ENCODE measurements around the gene ARID1B. TPM values are rescaled to one million over a fixed set of nuclear protein-coding genes. Genes with fewer than 3 reads are reported as not detected.

ARID1B gene
- total and polyA plus RNA-seq, 7 donors: 8.4 to 115 (median 69.6) TPM

DNA sequence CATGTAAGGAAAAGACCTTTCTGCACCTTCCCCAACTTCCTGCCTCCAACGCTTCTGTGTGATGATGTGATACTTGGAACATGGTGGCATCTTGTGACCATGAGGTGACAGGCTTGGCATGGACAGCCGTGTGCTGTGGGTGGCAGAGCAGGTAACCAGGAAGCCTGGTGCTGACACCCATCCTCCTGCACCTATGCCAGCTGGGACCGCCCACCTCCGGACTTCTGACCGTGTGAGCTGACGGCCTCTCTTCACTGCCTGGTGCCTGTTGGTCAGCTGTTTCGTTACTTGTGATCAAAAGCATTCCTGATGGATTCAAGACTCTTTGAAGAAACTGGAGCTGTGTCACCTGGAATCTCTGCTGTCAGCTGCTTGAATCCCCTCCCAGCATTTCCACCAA, 475.8 kb downstream of the ARID1B start:
- no peaks in the 10 kb centered on the region for H3K36me3 ChIP-seq
- no peak for DNase-seq
- H3K4me1 ChIP-seq: no peaks in the 10 kb centered on the region
- 77 to 85% methylated on average over 7 of the region's 7 CpGs for WGBS, 2 donors
- intact Hi-C loops (cut with DNase I): no loop called here
- no peak overlapping the region for H3K4me3 ChIP-seq
- no peaks in the 10 kb centered on the region for H3K9me3 ChIP-seq
- TF ChIP-seq POLR2A (IDR thresholded peaks at IDR 0.05) (no peak), POLR2AphosphoS5 (IDR thresholded peaks at IDR 0.05) (no peak), EP300 (IDR thresholded peaks at IDR 0.05) (no peak)
- TF ChIP-seq, protein P1, sequence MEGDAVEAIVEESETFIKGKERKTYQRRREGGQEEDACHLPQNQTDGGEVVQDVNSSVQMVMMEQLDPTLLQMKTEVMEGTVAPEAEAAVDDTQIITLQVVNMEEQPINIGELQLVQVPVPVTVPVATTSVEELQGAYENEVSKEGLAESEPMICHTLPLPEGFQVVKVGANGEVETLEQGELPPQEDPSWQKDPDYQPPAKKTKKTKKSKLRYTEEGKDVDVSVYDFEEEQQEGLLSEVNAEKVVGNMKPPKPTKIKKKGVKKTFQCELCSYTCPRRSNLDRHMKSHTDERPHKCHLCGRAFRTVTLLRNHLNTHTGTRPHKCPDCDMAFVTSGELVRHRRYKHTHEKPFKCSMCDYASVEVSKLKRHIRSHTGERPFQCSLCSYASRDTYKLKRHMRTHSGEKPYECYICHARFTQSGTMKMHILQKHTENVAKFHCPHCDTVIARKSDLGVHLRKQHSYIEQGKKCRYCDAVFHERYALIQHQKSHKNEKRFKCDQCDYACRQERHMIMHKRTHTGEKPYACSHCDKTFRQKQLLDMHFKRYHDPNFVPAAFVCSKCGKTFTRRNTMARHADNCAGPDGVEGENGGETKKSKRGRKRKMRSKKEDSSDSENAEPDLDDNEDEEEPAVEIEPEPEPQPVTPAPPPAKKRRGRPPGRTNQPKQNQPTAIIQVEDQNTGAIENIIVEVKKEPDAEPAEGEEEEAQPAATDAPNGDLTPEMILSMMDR (IDR thresholded peaks at IDR 0.05): no peak
- no peaks in the 10 kb centered on the region for H3K27me3 ChIP-seq
- no peak overlapping the region for H3K27ac ChIP-seq

DNA sequence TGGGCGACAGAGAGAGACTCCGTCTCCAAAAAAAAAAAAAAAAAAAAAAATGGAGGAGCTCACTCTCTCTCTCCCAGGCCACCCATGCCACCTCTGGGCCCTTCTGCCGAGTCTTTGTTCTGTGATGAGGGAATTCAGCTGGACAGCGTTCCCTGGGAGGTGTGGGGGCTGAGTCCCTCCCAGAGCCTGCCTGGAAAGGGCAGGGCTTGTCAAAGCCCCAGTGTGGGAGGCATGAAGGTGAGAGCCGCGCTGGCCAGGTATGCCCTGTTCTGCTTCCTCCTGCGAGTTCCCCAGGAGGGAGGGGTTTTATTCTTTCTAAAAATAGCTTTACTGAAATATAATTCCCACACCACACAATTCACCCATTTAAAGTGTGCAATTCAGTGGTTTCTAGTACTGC, 476.5 kb downstream of the ARID1B start:
- DNase-seq: no peak
- Histone ChIP-seq H3K4me3 (no peak overlapping the region), H3K27ac (no peak overlapping the region), H3K9me3 (no peaks in the 10 kb centered on the region), H3K36me3 (no peaks in the 10 kb centered on the region), H3K4me1 (no peaks in the 10 kb centered on the region), H3K27me3 (no peaks in the 10 kb centered on the region)
- intact Hi-C loops (cut with DNase I): no loop called here
- 33 to 68% methylated on average over 7 of the region's 7 CpGs for WGBS, 2 donors
- TF ChIP-seq EP300 (IDR thresholded peaks at IDR 0.05): no peak
- no peak for TF ChIP-seq POLR2A (IDR thresholded peaks at IDR 0.05)
- TF ChIP-seq, protein P1 (IDR thresholded peaks at IDR 0.05): no peak
- TF ChIP-seq POLR2AphosphoS5 (IDR thresholded peaks at IDR 0.05): no peak

DNA sequence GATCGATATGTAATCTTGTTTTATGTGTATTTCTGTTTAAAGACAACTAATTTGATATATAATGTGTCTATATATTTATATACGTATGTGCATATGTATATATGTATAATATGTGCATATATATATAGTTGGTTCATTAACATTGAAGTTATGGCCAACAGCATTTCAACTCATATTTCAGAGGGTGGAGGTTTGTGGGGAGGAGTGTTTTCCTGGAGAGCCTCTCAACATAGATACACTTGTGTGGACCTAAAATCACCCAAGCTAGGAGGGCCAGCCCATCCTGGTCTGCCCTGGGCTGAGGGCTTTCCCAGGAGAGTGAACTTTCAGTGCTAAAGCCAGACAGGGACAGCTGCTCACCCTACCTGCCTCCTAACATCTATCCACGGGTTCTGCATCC, 477.4 kb downstream of the ARID1B start:
- H3K27ac ChIP-seq: no peak overlapping the region
- no peak overlapping the region for H3K4me3 ChIP-seq
- intact Hi-C loops (cut with DNase I): no loop called here
- no peaks in the 10 kb centered on the region for H3K36me3 ChIP-seq
- 87 to 91% methylated on average over 3 of the region's 3 CpGs for WGBS, 2 donors
- H3K4me1 ChIP-seq: no peaks in the 10 kb centered on the region
- no peaks in the 10 kb centered on the region for H3K9me3 ChIP-seq
- H3K27me3 ChIP-seq: no peaks in the 10 kb centered on the region
- peak; percentile 18 for DNase-seq
- no peak for TF ChIP-seq POLR2A (IDR thresholded peaks at IDR 0.05)
- TF ChIP-seq, protein P1 (IDR thresholded peaks at IDR 0.05): no peak
- TF ChIP-seq POLR2AphosphoS5 (IDR thresholded peaks at IDR 0.05): no peak
- no peak for TF ChIP-seq EP300 (IDR thresholded peaks at IDR 0.05)

DNA sequence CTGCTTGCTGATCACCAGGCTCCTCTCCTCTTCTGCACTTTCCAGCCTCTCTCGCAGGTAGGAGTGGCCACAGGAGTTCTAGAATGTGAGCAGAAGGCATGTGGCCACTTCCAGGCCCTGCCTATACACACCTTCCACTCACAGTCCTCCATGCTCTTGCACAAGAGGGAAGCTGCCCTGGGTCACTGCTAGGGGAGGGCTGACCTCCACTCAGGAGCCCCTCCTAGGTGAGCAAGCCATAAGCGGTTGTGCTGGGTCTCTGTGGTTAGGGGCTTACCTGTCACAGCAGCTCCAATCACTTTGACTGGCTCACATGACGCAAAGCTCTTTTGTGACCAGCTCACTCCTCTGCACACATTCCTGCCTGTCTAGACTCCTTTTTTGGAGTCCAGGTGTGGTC, 477.9 kb downstream of the ARID1B start:
- Histone ChIP-seq H3K4me1 (no peaks in the 10 kb centered on the region), H3K4me3 (no peak overlapping the region), H3K36me3 (no peaks in the 10 kb centered on the region), H3K27me3 (no peaks in the 10 kb centered on the region), H3K27ac (no peak overlapping the region), H3K9me3 (no peaks in the 10 kb centered on the region)
- DNase-seq: peak; percentile 28
- intact Hi-C loops (cut with DNase I): no loop called here
- 90 to 95% methylated on average over 3 of the region's 3 CpGs for WGBS, 2 donors
- TF ChIP-seq, protein P1 (IDR thresholded peaks at IDR 0.05): no peak
- TF ChIP-seq POLR2A (IDR thresholded peaks at IDR 0.05) (no peak), EP300 (IDR thresholded peaks at IDR 0.05) (no peak), POLR2AphosphoS5 (IDR thresholded peaks at IDR 0.05) (no peak)

DNA sequence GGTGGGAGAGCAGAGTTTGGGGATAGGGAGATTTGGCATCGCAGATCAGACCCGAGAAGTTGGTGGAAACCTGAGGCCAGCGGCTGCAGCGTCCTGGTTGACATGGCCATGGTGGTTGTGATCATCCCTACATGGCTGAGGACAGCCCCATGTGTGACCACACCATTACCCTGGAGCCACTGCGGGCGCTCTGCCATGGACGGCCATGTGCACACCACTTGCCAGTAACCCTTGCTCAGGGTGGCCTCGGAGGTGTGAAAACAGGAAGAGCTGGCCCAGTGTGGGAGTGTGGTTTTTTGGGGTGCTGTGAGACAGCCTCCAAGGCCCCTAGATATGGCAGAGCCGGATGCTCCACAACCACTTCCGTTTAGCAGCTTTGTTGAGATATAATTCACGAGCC, 481.7 kb downstream of the ARID1B start:
- H3K4me3 ChIP-seq: no peak overlapping the region
- no peaks in the 10 kb centered on the region for H3K27me3 ChIP-seq
- no peaks in the 10 kb centered on the region for H3K9me3 ChIP-seq
- no peaks in the 10 kb centered on the region for H3K4me1 ChIP-seq
- 91 to 95% methylated on average over 11 of the region's 11 CpGs for WGBS, 2 donors
- DNase-seq: no peak
- no peak overlapping the region for H3K27ac ChIP-seq
- TF ChIP-seq POLR2A (IDR thresholded peaks at IDR 0.05) (no peak), POLR2AphosphoS5 (IDR thresholded peaks at IDR 0.05) (no peak), EP300 (IDR thresholded peaks at IDR 0.05) (no peak)
- TF ChIP-seq, protein P1 (IDR thresholded peaks at IDR 0.05): no peak
- no peaks in the 10 kb centered on the region for H3K36me3 ChIP-seq
- intact Hi-C loops (cut with DNase I): no loop called here
